HG03457 (cell line): ENCODE measurements around the gene PIP4K2B.
"Not testable (repeated sequence)": the region's sequence is repeated elsewhere in the genome, so short reads cannot be mapped to it uniquely, and the experiment has no call there.

ENCODE experiments used
- ATAC-seq: cut with Tn5 transposase; IDR thresholded peaks from one replicate; pipeline ENCODE4 v1.9.1; 2021; ENCODE audit warnings: moderate number of reproducible peaks; ENCODE audit not compliant: unreplicated experiment

PIP4K2B gene

DNA sequence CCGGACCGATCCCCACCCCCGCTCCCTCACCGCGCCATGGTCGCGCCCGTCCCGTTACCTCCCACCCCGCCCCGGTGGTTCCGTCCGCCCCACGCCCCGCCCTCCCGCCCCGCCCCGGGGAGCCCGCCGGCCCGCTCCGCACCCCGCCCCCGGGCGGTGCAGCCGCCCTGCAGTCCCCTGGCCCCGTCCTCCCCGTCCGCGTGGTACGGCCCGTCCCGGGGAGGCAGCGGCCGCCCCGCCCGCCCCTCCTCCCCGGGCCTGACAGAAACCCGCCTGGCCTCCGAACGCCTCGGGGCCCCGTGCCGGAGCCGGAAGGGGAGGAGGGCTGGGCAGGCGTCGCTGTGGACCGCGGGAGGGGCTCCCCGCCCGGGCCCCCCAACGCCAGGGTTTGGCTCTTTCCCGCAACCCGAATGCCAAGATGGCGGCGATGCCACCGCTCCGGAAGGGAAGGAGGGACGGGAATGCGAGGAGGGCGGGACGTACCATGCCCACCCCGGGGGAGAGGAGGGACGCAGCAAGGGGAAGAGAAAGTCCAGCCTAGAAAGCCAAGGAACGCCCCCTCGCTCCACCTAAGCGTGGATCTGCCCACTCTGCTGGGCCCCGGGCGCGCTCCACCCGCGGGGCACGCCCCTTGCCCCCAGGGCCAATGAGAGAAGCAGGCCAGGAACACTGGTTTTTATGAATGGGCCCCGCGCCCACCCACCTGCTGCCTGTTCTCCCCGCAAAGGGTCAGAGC, at the start of gene PIP4K2B:
PIP4K2B (minus strand) TSS at position 56 of the 736 bp plus-strand sequence. CDS start 132 bp downstream, outside the sequence.
- peak; percentile 69 for ATAC-seq

DNA sequence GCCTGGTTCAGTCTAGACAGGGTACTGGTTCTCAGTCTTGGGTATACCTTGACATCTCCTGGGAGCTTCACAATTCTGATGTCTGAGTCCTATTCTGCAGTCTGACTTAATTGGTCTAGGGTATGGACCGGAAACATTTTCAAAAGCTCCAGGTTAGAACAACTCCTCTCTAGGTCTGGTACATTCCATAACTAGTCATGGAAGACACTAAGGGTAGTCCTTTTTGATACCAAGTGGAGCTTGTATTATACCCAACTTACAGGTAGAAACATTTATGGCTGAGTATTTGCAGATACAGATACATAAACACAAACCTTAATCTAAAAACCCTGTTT, 49.2 kb upstream of the PIP4K2B start:
- no peak for ATAC-seq

DNA sequence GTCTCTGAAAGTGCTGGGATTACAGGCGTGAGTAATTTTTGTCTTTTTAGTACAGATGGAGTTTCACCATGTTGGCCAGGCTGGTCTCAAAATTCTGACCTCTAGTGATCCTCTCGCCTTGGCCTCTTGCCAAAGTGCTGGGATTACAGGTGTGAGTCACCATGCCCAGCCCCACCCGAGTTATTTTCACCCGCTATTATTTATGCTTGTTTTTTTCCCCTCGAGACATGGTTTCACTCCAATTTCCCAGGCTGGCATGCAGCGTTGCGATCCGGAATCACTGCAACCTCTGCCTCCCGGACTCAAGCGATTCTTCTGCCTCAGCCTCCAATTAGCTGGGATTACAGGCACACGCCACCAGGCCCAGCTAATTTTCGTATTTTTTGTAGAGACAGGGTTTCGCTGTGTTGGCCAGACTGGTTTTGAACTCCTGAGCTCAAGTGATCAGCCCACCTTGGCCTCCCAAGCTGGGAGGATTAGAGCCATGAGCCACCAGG, 45.0 kb upstream of the PIP4K2B start:
- no peak for ATAC-seq

DNA sequence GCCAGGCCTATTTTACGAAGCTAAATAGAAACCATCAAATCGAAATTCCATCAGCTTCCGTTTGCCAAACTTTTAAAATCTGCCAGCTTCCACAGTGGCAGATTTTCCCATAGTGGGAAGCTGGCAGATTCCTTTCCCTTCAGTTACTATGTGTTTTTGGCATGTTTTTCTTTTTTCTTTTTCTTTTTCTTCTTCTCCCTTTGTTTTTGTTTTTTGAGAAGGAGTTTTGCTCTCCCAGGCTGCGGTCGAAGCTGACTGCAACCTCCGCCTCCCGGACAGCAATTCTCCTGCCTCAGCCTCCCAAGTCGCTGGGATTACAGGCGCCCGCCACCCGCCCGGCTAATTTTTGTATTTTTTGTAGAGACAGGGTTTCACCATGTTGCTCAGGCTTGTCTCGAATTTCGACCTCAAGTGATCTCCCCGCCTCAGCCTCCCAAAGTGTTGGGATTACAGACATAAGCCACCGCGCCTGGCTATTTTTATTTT, 26.4 kb upstream of the PIP4K2B start:
- ATAC-seq = no peak

DNA sequence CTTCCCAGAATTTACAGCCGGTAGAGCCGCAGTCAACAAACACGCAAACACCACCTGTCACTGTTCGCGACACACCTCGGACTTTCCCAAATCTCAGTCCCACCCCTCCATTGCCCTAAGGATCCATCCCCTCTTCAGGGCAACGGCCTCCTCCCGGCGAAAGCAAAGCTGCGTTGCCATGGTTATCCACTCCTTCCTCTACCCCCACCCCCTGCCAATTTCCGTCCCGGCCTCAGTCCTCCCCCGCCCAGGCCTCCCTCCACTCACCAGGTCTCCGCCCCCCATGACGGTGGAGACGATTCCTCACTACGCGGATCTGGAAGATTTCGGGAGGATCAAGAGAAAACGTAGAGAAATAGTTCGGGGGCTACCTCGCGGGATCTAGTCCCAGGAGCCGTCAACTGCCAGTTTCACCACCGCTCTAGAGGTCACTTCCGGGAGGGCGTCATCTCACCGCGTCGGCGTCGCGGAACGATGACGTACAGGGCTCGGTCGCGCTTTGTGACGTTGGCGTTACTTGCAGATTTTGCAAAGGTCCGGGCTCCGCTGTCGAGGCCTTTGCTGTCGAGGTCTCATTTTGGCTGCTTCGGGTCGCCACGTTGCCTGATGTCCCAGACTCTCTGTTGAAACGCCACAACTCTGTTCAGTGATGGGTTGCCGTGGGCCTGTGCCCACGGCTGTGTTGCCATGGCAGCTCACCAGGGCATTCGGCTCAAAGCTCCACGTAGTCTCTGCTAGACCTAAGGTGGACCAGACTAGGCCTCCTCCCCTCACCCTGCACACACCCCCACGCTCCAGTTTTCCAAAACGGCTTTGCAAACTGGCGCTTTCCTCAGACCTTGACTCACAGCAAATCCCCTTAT, 25.8 kb upstream of the PIP4K2B start, which contains the start of gene CWC25:
CWC25 (minus strand) TSS at position 423 of the 863 bp plus-strand sequence; CDS start at position 285, 138 bp downstream.
- ATAC-seq = peak; percentile 78

DNA sequence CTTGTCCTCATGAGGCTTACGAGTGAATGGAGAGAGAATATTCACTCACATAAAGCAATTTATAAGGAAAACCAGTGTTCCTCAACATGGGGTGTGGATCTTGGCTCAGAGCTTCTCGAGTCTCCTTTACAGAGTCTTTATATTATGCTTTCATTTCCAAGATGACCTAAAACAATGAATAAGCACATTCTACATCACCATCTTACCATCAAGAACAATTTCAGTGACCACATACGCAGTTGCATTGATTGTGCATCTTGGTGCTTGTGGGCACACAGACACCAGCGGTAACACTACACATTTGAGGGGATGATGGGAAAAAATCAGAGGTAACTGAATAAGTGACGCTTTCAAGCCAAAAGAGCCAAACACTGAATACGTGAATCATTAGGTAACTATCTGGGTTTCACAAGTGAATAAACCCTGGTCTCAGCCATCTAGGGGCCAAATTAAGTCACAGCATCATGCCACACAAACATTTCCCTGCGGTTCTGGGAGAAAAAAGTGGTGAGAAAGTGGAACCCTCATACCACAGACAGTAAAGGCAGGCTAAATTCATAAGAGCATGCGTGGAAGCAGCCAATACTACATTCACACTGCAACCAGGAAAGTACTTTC, 16.3 kb upstream of the PIP4K2B start:
- ATAC-seq = no peak

DNA sequence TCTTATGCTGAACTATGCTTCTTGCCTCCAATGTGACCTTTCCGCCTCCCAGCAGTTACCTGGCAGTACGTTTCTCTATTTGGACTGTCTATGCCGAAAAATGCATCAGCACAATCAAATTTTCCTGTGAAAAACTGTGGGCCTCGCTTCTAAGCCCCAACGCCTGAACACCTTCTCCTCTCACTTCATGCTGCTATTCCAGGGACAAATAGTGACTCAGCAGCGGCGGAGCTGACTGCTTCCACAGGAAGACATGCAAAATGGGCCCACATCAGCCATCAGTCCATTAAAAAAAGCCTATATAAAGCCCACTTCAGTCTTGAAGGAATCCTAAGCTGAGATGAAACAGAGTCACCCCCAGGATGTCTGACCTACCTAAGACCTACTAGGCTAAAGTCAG, 10.5 kb upstream of the PIP4K2B start:
- ATAC-seq = no peak

DNA sequence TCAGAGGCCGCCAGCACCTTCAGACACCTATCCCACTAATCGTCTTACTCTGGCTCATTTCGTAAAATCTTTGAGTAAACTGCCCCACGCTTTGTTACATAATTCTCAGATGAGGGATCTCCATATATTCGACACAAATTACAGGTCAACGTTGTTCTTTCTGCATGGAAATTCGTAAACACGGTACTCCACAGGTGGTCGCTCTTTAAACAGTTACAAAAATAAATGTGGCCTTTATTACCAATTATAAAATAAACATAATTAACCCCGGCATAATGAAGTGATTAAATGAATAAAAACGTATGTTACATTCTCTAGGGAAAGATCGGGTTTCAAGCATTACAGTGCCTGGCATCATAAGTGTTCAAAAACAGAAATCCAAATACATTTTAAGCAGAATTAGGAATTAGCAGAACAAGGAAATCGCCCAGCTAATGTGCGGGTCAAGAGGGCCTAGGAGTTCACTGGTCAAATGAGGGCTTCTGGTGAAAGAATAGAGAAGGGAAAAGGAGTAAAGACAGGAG, 943 bp upstream of the PIP4K2B start:
- ATAC-seq = no peak

DNA sequence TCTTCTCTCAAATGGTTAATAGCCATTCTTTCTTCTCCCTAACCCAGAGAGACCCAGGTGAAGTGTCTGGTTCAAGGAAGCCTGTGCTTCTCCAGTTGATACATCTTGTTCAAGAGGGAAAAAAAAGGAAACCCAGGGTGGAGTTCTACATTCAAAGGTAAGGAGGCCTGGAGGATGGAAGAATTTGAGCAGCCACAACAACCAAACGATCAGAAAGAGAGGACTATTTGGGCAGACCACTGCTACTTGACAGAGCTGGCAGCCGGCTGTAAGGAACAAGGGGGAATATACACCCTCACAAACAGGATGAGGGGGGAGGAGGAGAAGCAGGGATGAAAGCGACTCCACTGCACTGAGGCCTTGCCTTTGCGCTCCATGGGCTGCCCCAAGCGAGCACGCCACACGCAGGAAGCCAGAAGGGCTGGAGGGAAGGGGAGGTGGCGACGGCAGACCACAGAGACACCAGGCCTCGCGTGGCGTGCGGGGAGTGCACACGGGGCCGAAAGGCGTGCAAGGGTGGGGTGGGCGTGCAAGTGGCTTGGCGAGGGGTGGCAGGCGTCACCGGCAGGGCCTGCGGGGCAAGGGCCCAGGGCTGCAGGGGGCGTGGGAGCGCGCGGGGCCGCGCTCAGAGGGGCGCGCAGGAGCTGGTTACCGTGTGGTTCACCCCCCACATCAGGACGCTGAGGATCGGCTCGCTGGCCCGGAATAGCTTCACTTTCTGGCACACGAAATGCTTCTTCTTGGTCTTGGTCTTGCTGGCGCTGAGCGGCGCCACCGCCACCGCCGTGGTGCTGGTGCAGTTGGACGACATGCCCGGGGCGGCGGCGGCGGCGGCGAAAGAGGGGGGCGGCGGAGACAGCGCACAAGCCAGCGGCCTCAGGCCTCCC, 499 bp downstream of the PIP4K2B start:
- ATAC-seq = no peak

DNA sequence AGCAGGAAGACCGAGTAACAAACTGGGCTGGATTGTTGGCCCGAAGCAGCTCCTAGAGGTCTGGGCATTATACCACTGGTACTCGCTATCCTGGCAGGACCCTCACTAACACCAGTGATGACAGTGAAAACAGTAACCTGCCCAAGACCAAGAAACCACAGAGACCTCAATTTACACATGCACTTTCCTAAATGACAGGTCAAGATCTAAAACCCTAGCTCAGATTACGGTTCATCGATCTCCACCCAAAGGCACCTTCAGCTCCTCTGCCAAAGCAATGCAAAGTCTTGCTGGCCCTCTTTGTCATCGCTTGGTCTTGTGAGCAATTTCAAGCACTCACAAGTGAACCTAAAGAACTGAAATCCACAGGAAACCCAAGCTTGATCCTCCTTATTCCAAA, 1.5 kb downstream of the PIP4K2B start:
- no peak for ATAC-seq

DNA sequence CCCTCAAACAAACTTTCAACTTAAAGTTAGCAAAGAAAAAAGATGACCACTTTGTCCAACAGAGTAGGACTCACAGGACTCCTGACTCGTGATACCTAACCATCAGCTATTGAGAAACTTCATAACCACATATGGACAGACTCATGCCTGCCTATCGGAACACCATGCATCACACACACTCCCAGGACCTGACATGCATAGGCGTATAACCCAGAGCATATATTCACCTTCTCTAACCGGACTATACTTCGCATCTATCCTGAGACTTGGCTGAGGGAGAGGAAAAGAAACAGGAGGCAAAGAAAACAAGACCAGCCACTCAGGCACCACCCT, 2.2 kb downstream of the PIP4K2B start:
- no peak for ATAC-seq

DNA sequence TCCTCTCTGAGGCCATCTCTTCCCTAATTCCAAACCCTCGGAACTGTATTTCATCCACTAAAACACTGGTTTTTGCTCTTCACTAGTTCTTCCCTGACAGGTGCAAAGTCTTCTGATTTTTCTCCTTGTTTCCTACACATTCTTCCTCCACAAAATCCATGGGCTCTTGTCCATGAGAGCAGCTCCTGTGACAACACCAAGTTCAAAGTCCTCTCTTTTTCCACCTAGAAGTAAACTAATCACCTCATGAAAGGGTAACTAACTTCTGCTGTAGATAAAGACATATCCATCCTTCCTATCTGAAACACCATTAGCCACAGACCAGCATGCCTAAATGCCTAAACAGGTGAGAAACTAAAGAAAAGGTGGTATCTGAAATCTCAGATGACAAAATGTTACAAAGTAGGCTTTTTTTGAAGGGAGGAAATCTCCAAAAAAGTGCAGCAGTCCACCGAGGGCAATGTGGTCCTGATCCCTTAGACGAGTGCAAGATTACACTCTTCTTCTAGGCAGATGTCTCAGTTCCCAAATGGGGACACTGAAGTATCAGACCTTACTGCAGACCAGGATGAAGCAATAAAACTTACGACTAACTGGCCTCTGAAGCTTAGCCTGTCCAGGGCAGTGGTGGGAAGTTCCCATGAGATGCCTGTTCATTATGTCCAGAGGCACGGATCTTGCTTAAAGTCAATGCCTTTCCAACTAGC, 2.8 kb downstream of the PIP4K2B start:
- no peak for ATAC-seq

DNA sequence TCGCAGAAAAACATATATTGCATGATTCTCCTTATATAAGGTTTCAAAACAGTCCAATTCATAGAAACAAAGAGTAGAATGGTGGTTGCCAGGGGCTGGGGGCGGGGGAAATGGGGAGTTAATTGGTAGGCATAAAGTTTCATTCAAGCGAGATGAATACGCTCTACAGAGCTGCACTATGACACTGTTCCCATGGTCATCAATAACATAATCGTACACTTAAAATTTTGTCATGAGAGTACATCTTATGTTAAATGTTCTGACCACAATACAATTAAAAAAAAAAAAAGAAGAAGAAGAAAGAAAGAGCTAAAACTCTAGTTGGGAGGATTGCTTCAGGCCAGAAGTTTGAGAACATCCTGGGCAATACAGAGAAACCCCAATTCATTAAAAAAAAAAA, 5.1 kb downstream of the PIP4K2B start:
- ATAC-seq = no peak

DNA sequence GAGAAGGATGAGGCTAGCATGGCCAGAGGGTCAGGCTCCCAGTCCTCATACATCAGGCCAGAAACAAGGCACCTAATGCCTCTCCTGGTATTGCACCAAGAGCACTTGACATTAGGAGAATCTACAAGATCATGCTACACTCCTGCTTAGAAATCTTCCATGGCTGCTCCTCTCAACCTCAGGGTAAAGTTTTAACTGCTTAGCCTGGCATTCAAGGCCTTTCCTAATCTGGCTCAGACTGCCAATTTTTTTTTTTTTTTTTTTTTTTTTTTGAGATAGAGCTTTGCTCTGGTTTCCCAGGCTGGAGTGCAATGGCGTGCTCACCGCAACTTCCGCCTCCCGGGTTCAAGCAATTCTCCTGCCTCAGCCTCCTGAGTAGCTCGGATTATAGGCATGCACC, 8.2 kb downstream of the PIP4K2B start:
- no peak for ATAC-seq

DNA sequence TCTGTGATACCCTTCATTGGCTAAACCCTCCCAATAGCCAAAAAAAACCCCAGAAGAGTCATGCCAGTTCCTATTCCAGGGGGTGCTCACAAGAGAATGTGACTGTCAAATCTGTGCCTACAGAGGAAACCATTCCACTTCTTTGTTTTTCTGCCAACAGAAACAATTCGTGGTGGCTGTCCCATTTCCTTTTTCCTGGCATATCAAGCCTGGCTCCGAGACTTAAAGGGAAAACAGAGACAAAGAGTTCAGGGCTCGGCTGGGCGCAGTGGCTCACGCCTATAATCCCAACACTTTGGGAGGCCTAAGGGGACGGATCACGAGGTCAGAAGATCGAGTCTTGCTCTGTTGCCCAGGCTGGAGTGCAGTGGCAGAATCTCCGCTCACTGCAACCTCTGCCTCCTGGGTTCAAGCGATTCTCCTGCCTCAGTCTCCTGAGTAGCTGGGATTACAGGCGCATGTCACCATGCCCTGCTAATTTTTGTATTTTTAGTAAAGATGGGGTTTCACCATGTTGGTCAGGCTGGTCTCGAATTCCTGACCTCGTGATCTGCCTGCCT, 9.1 kb downstream of the PIP4K2B start:
- ATAC-seq = not testable (repeated sequence)

DNA sequence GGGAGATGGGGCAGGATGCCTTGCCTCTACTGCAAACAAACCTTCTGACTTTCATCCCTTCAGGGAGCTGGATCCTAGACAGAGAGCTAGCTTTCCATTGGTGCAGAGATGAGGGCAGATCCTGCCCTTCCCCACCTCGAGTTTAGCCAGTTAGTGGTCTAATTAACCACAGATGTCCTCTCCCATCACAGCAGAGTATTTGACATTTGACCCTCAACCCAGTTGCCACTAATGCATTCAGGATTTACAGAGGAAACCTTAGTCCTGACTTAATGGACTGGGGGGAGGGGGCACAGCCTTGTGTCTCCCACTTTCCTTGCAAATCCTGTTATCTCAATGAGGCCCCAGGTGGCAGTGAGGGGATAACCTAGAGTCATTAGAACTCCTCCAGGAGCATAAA, 10.2 kb downstream of the PIP4K2B start:
- no peak for ATAC-seq

DNA sequence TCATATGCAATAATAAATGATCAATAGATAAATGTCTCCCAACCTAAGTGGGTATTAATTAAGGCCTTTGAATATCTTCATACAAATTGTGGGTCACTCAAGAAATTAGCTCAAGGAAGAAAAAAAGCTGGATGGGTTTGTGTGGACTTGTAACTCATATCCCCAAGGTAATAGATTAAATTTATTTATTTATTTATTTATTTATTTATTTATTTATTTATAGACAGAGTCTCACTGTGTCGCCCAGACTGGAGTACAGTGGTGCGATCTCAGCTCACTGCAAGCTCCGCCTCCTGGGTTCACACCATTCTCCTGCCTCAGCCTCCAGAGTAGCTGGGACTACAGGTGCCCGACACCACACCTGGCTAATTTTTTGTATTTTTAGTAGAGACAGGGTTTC, 11.4 kb downstream of the PIP4K2B start:
- ATAC-seq = not testable (repeated sequence)

DNA sequence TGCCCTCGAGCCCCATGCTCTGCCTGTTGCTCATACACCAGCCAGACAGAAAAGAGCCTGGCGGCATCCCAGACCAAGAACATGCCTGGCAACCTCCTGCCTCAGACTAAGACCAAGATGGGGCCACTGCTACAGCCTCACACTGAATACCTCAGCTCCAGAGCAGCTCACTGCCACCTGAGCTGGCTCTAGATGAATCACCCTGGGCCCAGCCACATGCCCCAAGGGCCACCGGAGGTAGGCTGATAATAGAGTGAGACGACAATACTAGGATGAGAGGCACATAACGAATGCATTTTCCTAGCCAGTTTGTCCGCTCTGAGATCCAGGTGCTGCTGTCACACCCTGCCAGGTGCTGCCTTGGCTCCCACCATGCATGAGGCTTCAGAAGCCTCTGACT, 13.0 kb downstream of the PIP4K2B start:
- ATAC-seq = no peak

DNA sequence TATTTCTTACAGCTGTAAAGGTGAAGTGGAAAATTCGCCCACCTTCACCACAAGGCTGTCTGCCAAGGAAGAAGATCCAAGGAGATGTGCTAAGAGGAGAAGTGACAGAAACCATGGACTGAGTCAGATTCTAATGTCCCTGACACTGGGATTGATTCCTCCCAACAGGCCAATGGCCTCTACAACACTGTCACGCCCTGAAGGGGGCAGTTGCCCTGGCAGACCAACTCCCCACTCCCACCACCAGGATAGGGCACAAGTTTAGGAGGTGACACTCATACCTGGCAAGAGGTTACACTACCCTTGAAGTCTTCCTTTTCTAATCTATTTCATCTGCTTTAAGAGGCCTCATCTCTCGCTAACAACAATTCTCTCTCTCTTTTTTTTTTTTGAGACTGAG, 16.1 kb downstream of the PIP4K2B start:
- ATAC-seq = no peak
